ENCODE results near the gene HEBP1. TPM values are rescaled to one million over a fixed set of nuclear protein-coding genes. Genes with fewer than 3 reads are reported as not detected.

Gene HEBP1
- total and polyA plus RNA-seq, 4 donors = 40.5 to 62.7 (median 53.7) TPM

DNA sequence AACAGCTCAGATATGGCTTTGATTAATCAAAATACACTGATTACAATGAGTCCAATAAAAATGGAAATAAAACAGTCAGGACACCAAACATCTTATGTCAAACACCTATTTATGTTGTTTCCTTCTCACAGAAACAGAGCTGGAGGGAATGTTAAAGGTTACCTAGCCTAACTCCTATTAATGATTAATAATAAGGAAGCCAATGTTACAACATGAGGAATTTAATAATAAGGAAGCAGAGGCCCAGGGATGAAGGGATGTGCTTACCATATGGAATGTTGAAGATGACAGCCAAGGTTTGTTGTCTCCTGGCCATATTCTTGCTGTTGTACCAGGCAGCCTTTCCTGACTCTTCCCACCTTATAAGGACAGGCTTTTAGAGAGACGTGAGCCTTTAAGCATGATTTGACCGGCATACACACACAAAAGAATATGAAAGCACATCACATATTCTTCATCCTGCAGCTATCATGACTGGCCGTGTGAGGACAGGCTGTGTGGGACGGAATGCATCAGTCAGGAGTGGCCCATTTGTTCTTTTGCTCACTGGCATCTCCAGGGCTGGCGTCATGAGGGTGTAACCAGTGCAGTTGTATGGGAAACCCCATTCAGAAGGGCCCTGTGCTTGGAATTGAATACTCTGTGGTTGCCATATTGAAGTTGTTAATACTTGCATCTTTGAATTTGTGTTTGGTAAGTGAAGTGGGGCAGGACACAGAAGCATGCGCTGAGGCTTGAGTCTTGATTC is 45.0 kb downstream of the HEBP1 start:
- no peak for TF ChIP-seq CTCF (IDR thresholded peaks at IDR 0.05; ENCODE audit: control extremely low read depth, extremely low read depth)
- H3K9me3 ChIP-seq (ENCODE audit: control insufficient read depth in 4 of 4, insufficient read depth in 3 of 4, low read length in 3 of 4) = no peaks in the 10 kb centered on the region
- H3K36me3 ChIP-seq (ENCODE audit: control insufficient read depth in 4 of 4, insufficient read depth in 4 of 4, low read length in 4 of 4) = no peaks in the 10 kb centered on the region
- H3K4me1 ChIP-seq (ENCODE audit: control insufficient read depth in 5 of 5, insufficient read depth in 5 of 5, low read length in 5 of 5) = no peaks in the 10 kb centered on the region
- DNase-seq (no peak), ATAC-seq (ENCODE audit: insufficient read depth, low FRiP score) (no peak)
- no peak overlapping the region for H3K4me3 ChIP-seq
- H3K27ac ChIP-seq (ENCODE audit: low read depth in 1 of 2, low read length in 1 of 2) = no peak overlapping the region
- no peaks in the 10 kb centered on the region for H3K27me3 ChIP-seq (ENCODE audit: control insufficient read depth in 3 of 3, insufficient read depth in 3 of 3, low read length in 2 of 3)
- 96 to 97% methylated on average over 6 of the region's 6 CpGs for WGBS, 2 donors
- no peak overlapping the region for H3K9ac ChIP-seq (ENCODE audit: insufficient read depth in 1 of 2, low read length in 2 of 2)

- DNase-seq = no peak
- Histone ChIP-seq H3K9me3 (ENCODE audit: control insufficient read depth in 4 of 4, insufficient read depth in 3 of 4, low read length in 3 of 4) (peaks cover 0 to 1% (median 0%) of the 10 kb centered on the region in 4 donors), H3K4me1 (ENCODE audit: control insufficient read depth in 5 of 5, insufficient read depth in 5 of 5, low read length in 5 of 5) (no peaks in the 10 kb centered on the region), H3K36me3 (ENCODE audit: control insufficient read depth in 4 of 4, insufficient read depth in 4 of 4, low read length in 4 of 4) (no peaks in the 10 kb centered on the region), H3K27me3 (ENCODE audit: control insufficient read depth in 3 of 3, insufficient read depth in 3 of 3, low read length in 2 of 3) (no peaks in the 10 kb centered on the region), H3K4me3 (no peak overlapping the region), H3K9ac (ENCODE audit: insufficient read depth in 1 of 2, low read length in 2 of 2) (no peak overlapping the region), H3K27ac (ENCODE audit: low read depth in 1 of 2, low read length in 1 of 2) (no peak overlapping the region)
- 79 to 87% methylated on average over 4 of the region's 4 CpGs for WGBS, 2 donors
- ATAC-seq (ENCODE audit: insufficient read depth, low FRiP score) = no peak
- TF ChIP-seq CTCF (IDR thresholded peaks at IDR 0.05; ENCODE audit: control extremely low read depth, extremely low read depth) = no peak
Measured at GRCh38 chr12:12954356-12954755, 45.7 kb downstream of the HEBP1 start.

- Histone ChIP-seq H3K27ac (ENCODE audit: low read depth in 1 of 2, low read length in 1 of 2) (no peak within 1 kb of the TSS), H3K36me3 (ENCODE audit: control insufficient read depth in 4 of 4, insufficient read depth in 4 of 4, low read length in 4 of 4) (no peaks in the 10 kb centered on the region)
- WGBS, 2 donors = 96% methylated on average over 6 of the region's 6 CpGs
Measured at GRCh38 chr12:12952036-12952435, 48.0 kb downstream of the HEBP1 start, which contains the start of gene GPRC5D. TSS of gene GPRC5D (minus strand) at chr12:12952170. CDS start at chr12:12950384, 1,786 bp downstream.

More at GRCh38 chr12:12952036-12952435, 48.0 kb downstream of the HEBP1 start, which contains the start of gene GPRC5D:
- DNase-seq = no peak
- H3K27me3 ChIP-seq (ENCODE audit: control insufficient read depth in 3 of 3, insufficient read depth in 3 of 3, low read length in 2 of 3) = no peaks in the 10 kb centered on the region
- no peak for TF ChIP-seq CTCF (IDR thresholded peaks at IDR 0.05; ENCODE audit: control extremely low read depth, extremely low read depth)
- ATAC-seq (ENCODE audit: insufficient read depth, low FRiP score) = no peak
- no peak within 1 kb of the TSS for H3K9ac ChIP-seq (ENCODE audit: insufficient read depth in 1 of 2, low read length in 2 of 2)
- H3K9me3 ChIP-seq (ENCODE audit: control insufficient read depth in 4 of 4, insufficient read depth in 3 of 4, low read length in 3 of 4) = peaks cover 0 to 2% (median 0%) of the 10 kb centered on the region in 4 donors
- no peaks in the 10 kb centered on the region for H3K4me1 ChIP-seq (ENCODE audit: control insufficient read depth in 5 of 5, insufficient read depth in 5 of 5, low read length in 5 of 5)
- no peak within 1 kb of the TSS for H3K4me3 ChIP-seq
